GM19035 (cell line): Measurements from ENCODE around the gene GATM.
"Not testable (repeated sequence)": the region's sequence is repeated elsewhere in the genome, so short reads cannot be mapped to it uniquely, and the experiment has no call there.

Source experiments
- ATAC-seq: cut with Tn5 transposase; IDR thresholded peaks from one replicate; pipeline ENCODE4 v1.9.1; 2021; ENCODE audit not compliant: unreplicated experiment

The GATM gene

GRCh38 chr15:45314117-45314516 is 64.2 kb downstream of the GATM start:
- not testable (repeated sequence) for ATAC-seq
